DOHH2 (cell line): ENCODE measurements around the gene TCF19.

ENCODE experiments used
- H3F3A ChIP-seq: fragments of 200-600 bp; sonication (generic), shearing (Covaris generic); 2 replicates; pipeline ENCODE4 v1.6.0; 2016; ENCODE audit warnings: antibody characterized with exemption, mild to moderate bottlenecking; ENCODE audit not compliant: control insufficient read depth, insufficient read depth
- H3K27ac ChIP-seq: fragments of 200-600 bp; sonication (generic); 2 replicates; pipeline ENCODE4 v1.5.1; 2014; ENCODE audit warnings: low read depth, mild to moderate bottlenecking, low read length, moderate library complexity
- H3K27me3 ChIP-seq: fragments of 200-600 bp; sonication (generic); 2 replicates; pipeline ENCODE4 v1.6.1; 2014; ENCODE audit warnings: mild to moderate bottlenecking, low read length, mixed read lengths; ENCODE audit not compliant: control insufficient read depth
- H3K36me3 ChIP-seq: fragments of 200-600 bp; sonication (generic); 2 replicates; pipeline ENCODE4 v1.6.1; 2014; ENCODE audit warnings: mild to moderate bottlenecking, low read length, moderate library complexity, mixed read lengths; ENCODE audit not compliant: control insufficient read depth
- H3K4me1 ChIP-seq: fragments of 200-600 bp; sonication (generic); 2 replicates; pipeline ENCODE4 v1.6.1; 2014; ENCODE audit warnings: mild to moderate bottlenecking, low read length, mixed read lengths; ENCODE audit not compliant: control insufficient read depth
- H3K4me2 ChIP-seq: fragments of 200-600 bp; sonication (generic); 2 replicates; pipeline ENCODE4 v1.6.0; 2014; ENCODE audit warnings: mild to moderate bottlenecking, low read length, moderate library complexity
- H3K4me3 ChIP-seq: fragments of 200-600 bp; sonication (generic); 2 replicates; pipeline ENCODE4 v1.5.1; 2014; ENCODE audit warnings: mild to moderate bottlenecking, low read length, mixed read lengths
- H3K79me2 ChIP-seq: fragments of 200-600 bp; sonication (generic); 2 replicates; pipeline ENCODE4 v1.6.1; 2014; ENCODE audit warnings: mild to moderate bottlenecking, low read length, mixed read lengths; ENCODE audit not compliant: control insufficient read depth
- H3K9me2 ChIP-seq: fragments of 200-600 bp; sonication (generic); replicated peaks from 2 replicates; pipeline ENCODE4 v1.6.1; 2014; ENCODE audit warnings: mild to moderate bottlenecking, low read length, mixed read lengths; ENCODE audit not compliant: control insufficient read depth
- H3K9me3 ChIP-seq: fragments of 200-600 bp; sonication (generic); 2 replicates; pipeline ENCODE4 v1.6.1; 2014; ENCODE audit warnings: antibody characterized with exemption, low read length, mixed read lengths; ENCODE audit not compliant: control insufficient read depth, insufficient read depth
- H4K20me1 ChIP-seq: fragments of 200-600 bp; sonication (generic); 2 replicates; pipeline ENCODE4 v1.6.0; 2014; ENCODE audit warnings: low read depth, mild to moderate bottlenecking, antibody characterized with exemption, low read length, moderate library complexity; ENCODE audit not compliant: control insufficient read depth, insufficient read depth
- CTCF ChIP-seq: fragments of 200-600 bp; sonication (generic); IDR thresholded peaks from one replicate; pipeline ENCODE4 v1.5.1; 2014; ENCODE audit warnings: antibody characterized with exemption, mild to moderate bottlenecking, low read depth, low read length; ENCODE audit not compliant: poor library complexity, severe bottlenecking
- EZH2phosphoT487 ChIP-seq: fragments of 200-600 bp; sonication (generic); IDR thresholded peaks from 2 replicates; pipeline ENCODE4 v1.6.1; 2017; ENCODE audit warnings: borderline replicate concordance, mild to moderate bottlenecking, antibody characterized with exemption, low read length, moderate library complexity, mixed read lengths

Gene TCF19

DNA sequence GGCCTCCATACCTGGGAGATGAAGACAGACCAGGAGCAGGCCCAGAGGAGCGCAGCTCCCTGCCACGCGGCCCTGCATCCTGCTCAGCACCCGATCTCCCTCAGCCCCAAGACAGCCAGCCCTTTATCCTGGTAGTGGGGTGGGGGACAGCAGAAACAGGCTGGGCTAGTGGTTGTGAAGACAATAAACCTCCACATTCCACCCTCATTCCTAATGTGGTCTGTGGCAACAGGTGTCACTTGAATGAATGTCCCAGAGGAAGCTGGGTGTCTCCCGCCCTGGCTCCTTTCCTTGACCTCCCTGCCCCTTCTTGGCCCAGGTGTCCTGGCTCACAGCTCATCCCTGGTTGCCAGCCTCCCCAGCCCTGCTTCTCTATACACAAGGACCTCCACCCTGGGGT, 45.9 kb upstream of the TCF19 start, which contains the start of gene C6orf15:
Gene C6orf15 (minus strand): TSS at position 98 of the 400 bp plus-strand sequence. CDS start 20 bp downstream, at position 78.
- Histone ChIP-seq H3K27me3 (peaks cover 11% of the 10 kb centered on the region; the same call in 1 of the 2 replicates), H3K9me2 (no peaks in the 10 kb centered on the region), H3K9me3 (no peaks in the 10 kb centered on the region), H3K4me2 (no peak within 1 kb of the TSS), H3K27ac (no peak within 1 kb of the TSS), H4K20me1 (no peaks in the 10 kb centered on the region), H3K36me3 (no peaks in the 10 kb centered on the region), H3K79me2 (no peaks in the 10 kb centered on the region), H3K4me3 (no peak within 1 kb of the TSS), H3K4me1 (no peaks in the 10 kb centered on the region), H3F3A (no peaks in the 10 kb centered on the region)
- no peak for TF ChIP-seq EZH2phosphoT487
- TF ChIP-seq CTCF = no peak

- Histone ChIP-seq H3K4me1 (no peaks in the 10 kb centered on the region), H3K27ac (no peak overlapping the region), H4K20me1 (no peaks in the 10 kb centered on the region), H3K9me3 (no peaks in the 10 kb centered on the region), H3K36me3 (no peaks in the 10 kb centered on the region), H3K79me2 (no peaks in the 10 kb centered on the region), H3K27me3 (peaks cover 11% of the 10 kb centered on the region; the same call in 1 of the 2 replicates), H3F3A (no peaks in the 10 kb centered on the region), H3K4me3 (no peak overlapping the region), H3K9me2 (no peaks in the 10 kb centered on the region), H3K4me2 (no peak overlapping the region)
- TF ChIP-seq CTCF = no peak
- no peak for TF ChIP-seq EZH2phosphoT487
These were observed 44.4 kb upstream of the TCF19 start for GRCh38 chr6:31113861-31114540.

DNA sequence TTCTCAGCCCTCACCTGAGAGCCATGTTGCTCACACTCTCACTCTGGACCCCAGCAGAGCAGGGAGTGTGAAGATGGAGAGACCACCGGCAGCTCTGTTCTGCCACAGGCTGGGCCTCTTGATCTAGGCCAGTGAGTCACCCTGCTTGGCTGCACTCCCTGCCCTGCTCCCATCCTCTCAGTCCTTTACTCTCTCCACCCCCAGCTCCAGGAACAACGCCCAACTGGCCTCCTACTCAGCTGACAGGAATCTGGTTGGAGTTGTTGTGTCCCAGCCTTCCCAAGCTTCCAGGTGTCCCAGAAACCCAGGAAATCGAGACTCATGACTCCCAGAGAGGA, 43.9 kb upstream of the TCF19 start, which contains the start of gene PSORS1C1:
Gene PSORS1C1 (plus strand): TSS at position 260 of the 338 bp plus-strand sequence. CDS start 14,833 bp downstream, outside the sequence.
- Histone ChIP-seq H3K27me3 (peaks cover 11% of the 10 kb centered on the region; the same call in 1 of the 2 replicates), H4K20me1 (no peaks in the 10 kb centered on the region), H3K4me1 (no peaks in the 10 kb centered on the region), H3K9me2 (no peaks in the 10 kb centered on the region), H3K27ac (no peak within 1 kb of the TSS), H3F3A (no peaks in the 10 kb centered on the region), H3K79me2 (no peaks in the 10 kb centered on the region), H3K4me2 (no peak within 1 kb of the TSS), H3K4me3 (no peak within 1 kb of the TSS), H3K36me3 (no peaks in the 10 kb centered on the region), H3K9me3 (no peaks in the 10 kb centered on the region)
- TF ChIP-seq EZH2phosphoT487 (no peak), CTCF (no peak)
